Measurements from ENCODE around the gene DYRK1A.

The DYRK1A gene

DNA sequence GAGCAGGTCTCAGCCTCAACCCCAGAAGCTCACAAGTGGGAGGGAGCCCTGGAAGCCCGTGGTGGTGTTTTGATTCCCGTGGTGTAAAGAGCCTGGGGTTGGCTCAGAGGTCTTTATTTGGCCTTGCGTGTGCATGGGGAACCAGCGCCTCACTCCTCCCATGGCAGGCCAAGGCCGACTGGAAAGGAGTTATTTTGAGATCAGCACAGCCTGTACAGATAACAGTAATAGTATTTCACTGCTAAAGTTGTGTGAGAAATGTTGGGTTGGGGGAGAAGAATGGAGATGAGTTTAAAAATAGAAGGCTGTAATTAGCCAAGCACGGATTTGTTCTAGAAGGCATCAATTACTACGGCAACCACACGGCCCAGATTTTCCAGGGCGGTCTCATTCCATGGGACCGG is 186.5 kb downstream of the DYRK1A start:
- TF ChIP-seq, protein P1, sequence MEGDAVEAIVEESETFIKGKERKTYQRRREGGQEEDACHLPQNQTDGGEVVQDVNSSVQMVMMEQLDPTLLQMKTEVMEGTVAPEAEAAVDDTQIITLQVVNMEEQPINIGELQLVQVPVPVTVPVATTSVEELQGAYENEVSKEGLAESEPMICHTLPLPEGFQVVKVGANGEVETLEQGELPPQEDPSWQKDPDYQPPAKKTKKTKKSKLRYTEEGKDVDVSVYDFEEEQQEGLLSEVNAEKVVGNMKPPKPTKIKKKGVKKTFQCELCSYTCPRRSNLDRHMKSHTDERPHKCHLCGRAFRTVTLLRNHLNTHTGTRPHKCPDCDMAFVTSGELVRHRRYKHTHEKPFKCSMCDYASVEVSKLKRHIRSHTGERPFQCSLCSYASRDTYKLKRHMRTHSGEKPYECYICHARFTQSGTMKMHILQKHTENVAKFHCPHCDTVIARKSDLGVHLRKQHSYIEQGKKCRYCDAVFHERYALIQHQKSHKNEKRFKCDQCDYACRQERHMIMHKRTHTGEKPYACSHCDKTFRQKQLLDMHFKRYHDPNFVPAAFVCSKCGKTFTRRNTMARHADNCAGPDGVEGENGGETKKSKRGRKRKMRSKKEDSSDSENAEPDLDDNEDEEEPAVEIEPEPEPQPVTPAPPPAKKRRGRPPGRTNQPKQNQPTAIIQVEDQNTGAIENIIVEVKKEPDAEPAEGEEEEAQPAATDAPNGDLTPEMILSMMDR (IDR thresholded peaks at IDR 0.05; ENCODE audit: insufficient read depth, low read depth, low read length, missing control alignments), result no peak
- no peak overlapping the region for H3K4me3 ChIP-seq (ENCODE audit: low read depth, low read length)
- no peak for DNase-seq (ENCODE audit: low read depth)

DNA sequence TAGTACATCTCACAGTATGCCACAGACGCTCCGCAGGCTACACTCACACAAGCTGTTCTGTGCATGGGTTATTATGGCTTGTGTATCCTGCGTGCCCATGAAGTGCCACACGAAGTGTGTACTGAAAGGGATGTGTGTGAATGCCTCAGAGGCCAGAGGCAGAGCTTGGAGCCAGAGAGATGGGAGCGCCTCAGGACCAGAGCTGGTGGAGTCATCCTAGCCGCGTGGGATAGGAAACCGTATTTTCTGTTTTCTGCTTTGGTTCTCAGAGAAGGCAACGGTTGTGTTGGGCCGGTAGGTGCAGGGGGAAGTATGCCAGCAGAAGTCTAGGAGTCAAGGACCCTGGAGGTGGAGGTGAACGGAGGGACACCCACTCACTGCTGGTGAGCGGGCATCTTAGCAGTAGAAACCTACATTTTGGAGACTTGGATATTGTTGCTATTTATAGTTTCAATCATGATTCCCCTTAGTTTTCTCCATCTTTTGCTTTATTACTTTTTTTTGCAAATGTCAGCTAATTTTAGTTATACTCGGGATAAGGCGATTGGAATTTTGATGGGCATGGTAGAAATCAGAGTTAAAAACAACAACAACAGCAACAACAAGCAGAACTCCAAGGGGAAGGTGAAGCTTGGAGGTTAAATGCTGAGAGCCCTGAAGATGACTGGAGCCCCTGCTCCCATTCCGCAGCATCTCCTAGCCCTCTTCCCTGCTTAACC is 188.2 kb downstream of the DYRK1A start:
- no peak for DNase-seq (ENCODE audit: low read depth)
- TF ChIP-seq, protein P1 (IDR thresholded peaks at IDR 0.05; ENCODE audit: insufficient read depth, low read depth, low read length, missing control alignments), result no peak
- H3K4me3 ChIP-seq (ENCODE audit: low read depth, low read length), result no peak overlapping the region

DNA sequence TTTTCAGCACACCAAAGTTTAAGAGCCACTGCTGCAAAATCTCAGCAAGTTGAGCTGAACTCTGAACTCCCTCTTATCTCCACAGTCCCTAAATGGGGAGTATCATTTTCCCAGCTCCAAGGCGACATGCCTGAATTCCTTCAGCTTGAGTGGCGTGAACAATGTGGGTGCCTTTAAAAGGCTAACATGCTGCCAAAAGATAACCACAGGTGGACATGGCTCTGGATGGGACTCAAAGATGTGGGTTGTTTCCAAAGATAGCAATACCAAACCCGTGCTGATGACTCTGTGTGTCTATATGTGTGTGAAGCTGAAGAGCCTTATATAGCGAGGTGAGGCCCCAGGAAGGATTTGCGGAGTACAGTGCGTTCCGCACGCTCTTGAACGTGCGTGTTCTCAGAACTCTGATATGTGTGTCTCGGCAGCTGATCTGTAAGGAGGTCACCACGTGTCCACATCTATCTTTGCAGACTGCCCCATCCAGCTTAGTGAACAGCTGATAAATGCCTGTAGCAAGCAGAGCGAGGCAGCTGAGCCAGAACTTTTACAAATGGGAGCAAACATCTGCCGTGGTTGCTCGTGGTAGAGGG is 189.2 kb downstream of the DYRK1A start:
- TF ChIP-seq, protein P1 (IDR thresholded peaks at IDR 0.05; ENCODE audit: insufficient read depth, low read depth, low read length, missing control alignments), result no peak
- no peak overlapping the region for H3K4me3 ChIP-seq (ENCODE audit: low read depth, low read length)
- no peak for DNase-seq (ENCODE audit: low read depth)

DNA sequence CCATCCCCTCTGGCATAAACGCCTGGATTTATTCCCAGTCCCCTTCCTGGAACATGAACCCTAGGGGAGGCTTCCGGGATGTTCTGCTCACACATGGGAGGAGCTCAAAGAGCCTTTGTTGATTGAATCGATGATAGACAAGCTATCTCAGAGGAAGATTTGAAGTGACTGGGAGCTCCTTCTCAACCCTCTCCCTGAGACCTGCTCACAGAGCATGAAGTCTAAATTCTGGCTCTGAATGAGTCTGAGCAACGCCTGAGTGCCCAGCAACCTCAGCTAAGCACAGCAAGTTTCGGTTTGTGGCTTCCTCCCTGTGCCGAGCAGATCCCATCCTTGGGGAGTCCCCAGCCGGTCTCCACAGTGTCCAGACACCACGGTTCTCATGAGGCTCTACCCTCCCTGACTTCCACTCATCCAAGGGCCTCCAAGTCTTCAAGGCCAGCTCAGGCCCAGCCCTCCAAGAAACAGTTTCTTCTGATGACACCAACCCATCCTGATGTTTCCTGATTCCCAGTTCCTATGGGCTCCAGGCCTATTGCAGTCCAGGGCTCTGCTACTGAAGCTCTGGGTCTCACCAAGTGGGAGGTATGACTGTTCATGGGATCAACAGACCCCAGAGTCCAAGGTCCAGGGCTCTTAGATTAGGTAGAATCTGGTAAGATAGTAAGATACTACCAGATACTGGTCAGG is 190.8 kb downstream of the DYRK1A start:
- no peak overlapping the region for H3K4me3 ChIP-seq (ENCODE audit: low read depth, low read length)
- TF ChIP-seq, protein P1 (IDR thresholded peaks at IDR 0.05; ENCODE audit: insufficient read depth, low read depth, low read length, missing control alignments), result no peak
- DNase-seq (ENCODE audit: low read depth), result peak; percentile 93

DNA sequence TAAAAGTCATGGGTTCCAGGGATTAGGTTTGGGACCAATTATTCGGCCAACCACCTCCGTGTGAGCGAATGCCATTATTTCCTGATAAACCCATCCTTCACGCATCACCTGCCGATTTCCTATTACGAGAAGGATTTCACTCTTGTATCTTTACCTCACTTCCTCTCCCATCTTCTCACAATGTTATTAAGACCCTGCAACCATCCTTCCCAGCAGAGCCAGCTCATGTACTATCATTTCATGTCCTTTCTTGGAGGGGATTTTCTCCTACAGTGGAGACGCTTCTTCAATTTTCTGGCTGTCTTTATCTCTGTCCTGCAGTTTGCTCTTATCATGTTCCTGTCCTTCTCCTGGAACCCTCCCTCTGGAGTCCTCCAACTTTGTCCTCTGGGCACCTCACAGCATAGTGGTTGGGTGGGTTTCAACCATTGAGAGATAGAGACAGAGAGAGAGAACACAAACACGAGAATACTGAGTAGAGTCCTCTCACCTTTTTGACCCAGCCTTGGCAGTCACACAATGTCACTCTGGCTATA is 192.2 kb downstream of the DYRK1A start:
- DNase-seq (ENCODE audit: low read depth), result no peak
- TF ChIP-seq, protein P1 (IDR thresholded peaks at IDR 0.05; ENCODE audit: insufficient read depth, low read depth, low read length, missing control alignments), result no peak
- H3K4me3 ChIP-seq (ENCODE audit: low read depth, low read length), result no peak overlapping the region

DNA sequence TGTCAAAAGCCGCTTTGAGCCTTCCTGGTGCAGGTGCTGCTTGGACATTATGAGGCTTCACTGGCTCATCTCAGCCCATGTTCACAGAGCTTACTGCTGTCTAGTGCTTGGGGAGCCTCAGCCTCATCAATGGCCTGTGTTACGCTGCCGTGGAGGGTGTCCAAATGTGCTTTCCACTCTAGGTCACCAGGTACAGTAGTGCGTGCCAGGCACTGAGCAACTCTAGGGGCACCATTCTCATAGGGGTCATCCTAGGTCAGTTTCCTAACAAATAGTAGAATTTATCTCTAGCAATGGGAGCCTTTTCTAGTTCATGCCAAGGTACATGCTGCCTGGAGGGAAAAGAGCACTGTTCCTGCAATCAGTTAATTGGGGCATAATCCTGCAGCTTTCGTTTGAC is 193.8 kb downstream of the DYRK1A start:
- no peak for DNase-seq (ENCODE audit: low read depth)
- H3K4me3 ChIP-seq (ENCODE audit: low read depth, low read length), result no peak overlapping the region
- TF ChIP-seq, protein P1 (IDR thresholded peaks at IDR 0.05; ENCODE audit: insufficient read depth, low read depth, low read length, missing control alignments), result no peak

Measured in GM12865 (cell line).